GM23248 (cell line): Measurements from ENCODE around the gene GKAP1.

Source experiments
- EZH2 ChIP-seq: fragments of 200-600 bp; sonication (generic); IDR thresholded peaks from 2 replicates; pipeline ENCODE4 v1.6.1; 2018; ENCODE audit warnings: antibody characterized with exemption, mild to moderate bottlenecking; ENCODE audit not compliant: insufficient read depth, poor library complexity, severe bottlenecking
- EZH2phosphoT487 ChIP-seq: fragments of 200-600 bp; sonication (generic); IDR thresholded peaks from 2 replicates; pipeline ENCODE4 v1.6.1; 2018; ENCODE audit warnings: antibody characterized with exemption, moderate library complexity, mild to moderate bottlenecking, low read depth; ENCODE audit not compliant: insufficient read depth

GRCh38 chr9:83721509-83721908 lies 96.1 kb downstream of the GKAP1 start:
- no peak for TF ChIP-seq EZH2
- no peak for TF ChIP-seq EZH2phosphoT487
